Loucy (cell line): ENCODE results near the gene PIGP.

Source experiments
- EZH2phosphoT487 ChIP-seq: fragments of 200-600 bp; IDR thresholded peaks from 2 replicates; pipeline ENCODE4 v1.6.1; 2018; ENCODE audit warnings: antibody characterized with exemption, mild to moderate bottlenecking, moderate library complexity, borderline replicate concordance
- TF ChIP-seq, protein P1 (sequence below): fragments of 200-600 bp; sonication (generic); conservative IDR thresholded peaks from 2 replicates; pipeline ENCODE4 v1.5.1; 2014; ENCODE audit warnings: mild to moderate bottlenecking, antibody characterized with exemption, low read length

- TF ChIP-seq, protein P1, sequence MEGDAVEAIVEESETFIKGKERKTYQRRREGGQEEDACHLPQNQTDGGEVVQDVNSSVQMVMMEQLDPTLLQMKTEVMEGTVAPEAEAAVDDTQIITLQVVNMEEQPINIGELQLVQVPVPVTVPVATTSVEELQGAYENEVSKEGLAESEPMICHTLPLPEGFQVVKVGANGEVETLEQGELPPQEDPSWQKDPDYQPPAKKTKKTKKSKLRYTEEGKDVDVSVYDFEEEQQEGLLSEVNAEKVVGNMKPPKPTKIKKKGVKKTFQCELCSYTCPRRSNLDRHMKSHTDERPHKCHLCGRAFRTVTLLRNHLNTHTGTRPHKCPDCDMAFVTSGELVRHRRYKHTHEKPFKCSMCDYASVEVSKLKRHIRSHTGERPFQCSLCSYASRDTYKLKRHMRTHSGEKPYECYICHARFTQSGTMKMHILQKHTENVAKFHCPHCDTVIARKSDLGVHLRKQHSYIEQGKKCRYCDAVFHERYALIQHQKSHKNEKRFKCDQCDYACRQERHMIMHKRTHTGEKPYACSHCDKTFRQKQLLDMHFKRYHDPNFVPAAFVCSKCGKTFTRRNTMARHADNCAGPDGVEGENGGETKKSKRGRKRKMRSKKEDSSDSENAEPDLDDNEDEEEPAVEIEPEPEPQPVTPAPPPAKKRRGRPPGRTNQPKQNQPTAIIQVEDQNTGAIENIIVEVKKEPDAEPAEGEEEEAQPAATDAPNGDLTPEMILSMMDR = no peak
- no peak for TF ChIP-seq EZH2phosphoT487
These were observed 27.3 kb downstream of the PIGP start for GRCh38 chr21:37045556-37045955.
